ENCODE results near the gene SLC25A40.
A peak's percentile ranks its signal among the peaks of the same experiment; 100 is the strongest.

SLC25A40 gene

DNA sequence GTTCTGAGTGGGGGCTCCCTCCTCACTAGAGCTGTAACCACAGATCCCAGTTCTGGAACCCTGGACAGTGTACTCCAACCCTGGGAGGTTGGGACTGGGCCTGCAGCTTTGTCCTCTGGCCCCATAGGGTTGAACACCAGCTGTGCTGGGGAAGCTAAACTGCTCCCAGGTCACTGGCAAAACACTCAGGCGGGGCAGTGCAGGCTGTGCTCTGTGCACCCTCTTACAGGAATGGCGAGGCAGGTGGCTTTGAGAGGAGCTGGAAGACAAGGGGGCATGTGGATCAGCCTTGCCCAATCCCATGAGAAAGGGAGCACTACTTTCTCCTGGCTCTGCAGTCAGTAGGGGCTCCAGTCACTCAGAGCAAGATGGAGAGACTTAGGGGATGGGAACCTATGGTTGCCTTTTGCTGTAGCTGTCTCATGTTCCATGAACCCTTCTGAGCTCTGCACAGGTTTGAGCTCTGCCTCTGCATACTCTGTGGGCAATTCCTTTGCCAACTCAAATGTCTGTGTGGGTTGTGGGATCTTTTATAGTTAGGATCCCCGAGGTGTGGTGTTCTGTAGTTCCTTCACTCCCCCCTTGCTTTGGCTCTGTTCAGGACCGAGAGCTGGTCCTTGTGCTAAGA lies 90.7 kb downstream of the SLC25A40 start:
- Histone ChIP-seq H3K4me2 (no peak overlapping the region), H3K4me3 (no peak overlapping the region), H3K4me1 (peaks cover 7% of the 10 kb centered on the region; the same call in 1 of the 2 replicates), H4K20me1 (no peaks in the 10 kb centered on the region), H3K27me3 (no peaks in the 10 kb centered on the region), H3K27ac (no peak overlapping the region), H3K9me3 (no peaks in the 10 kb centered on the region), H3K36me3 (no peaks in the 10 kb centered on the region), H3K9ac (no peak overlapping the region)
- TF ChIP-seq Cebpa-rat (IDR thresholded peaks at IDR 0.05), result no peak

DNA sequence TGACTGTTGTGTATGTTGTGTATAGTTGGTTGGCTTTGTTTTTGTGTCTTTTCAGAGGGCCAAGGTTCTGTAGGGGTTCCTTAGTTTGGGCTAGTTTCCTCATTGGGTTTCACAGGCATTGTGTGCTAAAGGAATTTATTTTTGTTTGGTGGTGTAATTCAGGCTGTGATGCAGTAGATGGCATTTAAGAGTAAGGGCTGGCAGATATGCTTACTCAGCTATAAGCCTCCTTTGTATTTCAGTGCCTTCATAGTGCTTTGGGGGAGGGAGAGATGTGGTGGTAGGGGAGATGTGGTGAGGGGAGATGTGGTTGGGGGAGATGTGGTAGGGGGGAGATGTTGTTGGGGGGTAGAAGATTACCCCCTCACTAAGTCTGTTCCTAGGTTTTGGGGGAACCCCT lies 91.7 kb downstream of the SLC25A40 start:
- no peaks in the 10 kb centered on the region for H3K27me3 ChIP-seq
- no peak overlapping the region for H3K4me3 ChIP-seq
- peaks cover 7% of the 10 kb centered on the region; the same call in 1 of the 2 replicates for H3K4me1 ChIP-seq
- H3K9me3 ChIP-seq, result no peaks in the 10 kb centered on the region
- H4K20me1 ChIP-seq, result no peaks in the 10 kb centered on the region
- 0 out of 2 replicates have a peak overlapping the region, but pooled peaks have one; percentile 6 for H3K4me2 ChIP-seq
- no peak overlapping the region for H3K27ac ChIP-seq
- no peak overlapping the region for H3K9ac ChIP-seq
- no peak for TF ChIP-seq Cebpa-rat (IDR thresholded peaks at IDR 0.05)
- no peaks in the 10 kb centered on the region for H3K36me3 ChIP-seq

Measured in BLaER1 (cell line).